ENCODE data around the gene PBRM1. TPM values are rescaled to one million over a fixed set of nuclear protein-coding genes. Genes with fewer than 3 reads are reported as not detected.

The PBRM1 gene
- total and polyA plus RNA-seq, 2 donors (not counting 3 experiments of a cell fraction or from before 2014, with no cell fraction given) = 26.7 to 87.1 TPM

- no peak for DNase-seq (ENCODE audit: low read depth, low spot score)
- H3K4me1 ChIP-seq (ENCODE audit: control insufficient read depth, extremely low read depth, insufficient read depth, low read length) = no peaks in the 10 kb centered on the region
- H3K27me3 ChIP-seq (ENCODE audit: control insufficient read depth in 2 of 2, insufficient read depth in 2 of 2, low read length in 2 of 2) = no peaks in the 10 kb centered on the region
- no peak overlapping the region for H3K27ac ChIP-seq (ENCODE audit: insufficient read depth, low read depth, low read length)
- intact Hi-C loops (cut with micrococcal nuclease) = no loop called here
- H3K9me1 ChIP-seq (replicated peaks; ENCODE audit: control insufficient read depth, extremely low read depth, insufficient read depth, low read length) = no peaks in the 10 kb centered on the region
- H3K4me2 ChIP-seq (ENCODE audit: insufficient read depth, low read length) = no peak overlapping the region
- dilution Hi-C loops (cut with MboI; ENCODE audit: extremely low pct_ligation_motif_present, low sequenced_read_pairs) = no loop called here
- no peak overlapping the region for H3K9ac ChIP-seq (replicated peaks; ENCODE audit: extremely low read depth, insufficient read depth, low read length)
- no peaks in the 10 kb centered on the region for H3K9me3 ChIP-seq (replicated peaks; ENCODE audit: control insufficient read depth, insufficient read depth, low read length)
- no peaks in the 10 kb centered on the region for H4K20me1 ChIP-seq (replicated peaks; ENCODE audit: control insufficient read depth, extremely low read depth, insufficient read depth, low read length)
- no peak overlapping the region for H3K4me3 ChIP-seq (replicated peaks in 1 of 3; ENCODE audit: insufficient read depth in 1 of 3, low read depth in 1 of 3, low read length in 3 of 3)
- ChIA-PET CTCF (interaction anchor here (1.1 kb wide), 1 partner anchor 9 kb away, joined by 4 read pairs; no protein-coding TSS in a partner anchor), POLR2A (interaction anchor here (0.6 kb wide), 1 partner anchor 44 kb away, joined by 4 read pairs; no protein-coding TSS in a partner anchor)
- no peak overlapping the region for H2AFZ ChIP-seq (ENCODE audit: low read depth, low read length)
- TF ChIP-seq EZH2 (IDR thresholded peaks at IDR 0.05; ENCODE audit: borderline replicate concordance, low read depth, low read length, severe bottlenecking) (no peak), MAX (IDR thresholded peaks at IDR 0.05; ENCODE audit: insufficient read depth, insufficient read length) (no peak), POLR2A (IDR thresholded peaks at IDR 0.05; ENCODE audit: low read depth, low read length) (no peak), GATA2 (IDR thresholded peaks at IDR 0.05; ENCODE audit: insufficient read depth, insufficient read length, low read depth, low read length) (no peak), MYC (IDR thresholded peaks at IDR 0.05; ENCODE audit: low read depth, low read length) (no peak), JUN (IDR thresholded peaks at IDR 0.05; ENCODE audit: borderline replicate concordance, insufficient read depth, insufficient read length, low read depth) (no peak), POLR2AphosphoS5 (IDR thresholded peaks at IDR 0.05; ENCODE audit: insufficient read depth, low read depth, low read length) (no peak), CTCF (IDR thresholded peaks at IDR 0.05; ENCODE audit: extremely low read depth in 1 of 2, insufficient read depth in 1 of 2, low read depth in 1 of 2, low read length in 2 of 2) (no peak)
- no TSS peak for BruUV-seq (replicated peaks)
- H3K79me2 ChIP-seq (ENCODE audit: control insufficient read depth, insufficient read depth, low read length) = no peaks in the 10 kb centered on the region
- FAIRE-seq = no peak
- peaks cover 13 to 18% of the 10 kb centered on the region in 2 experiments for H3K36me3 ChIP-seq (ENCODE audit: control insufficient read depth in 2 of 2, extremely low read depth in 1 of 2, insufficient read depth in 2 of 2, low read length in 2 of 2)
Measured at GRCh38 chr3:52615166-52615565, 70.5 kb downstream of the PBRM1 start.
